PFSK-1 (cell line): ENCODE data around the gene FOXB2.

Source experiments
- POLR2AphosphoS5 ChIP-seq: IDR thresholded peaks from 2 replicates; pipeline ENCODE4 v1.6.1; 2012; ENCODE audit warnings: low read depth, mild to moderate bottlenecking, control low read depth, low read length, moderate library complexity
- REST ChIP-seq, 2 experiments: IDR thresholded peaks; 2 replicates each; pipeline versions ENCODE4 v1.6.1 to v1.8.0; 2011 to 2012; ENCODE audit warnings: low read depth in 2 of 2, low read length in 2 of 2, control low read depth in 1 of 2, inconsistent platforms in 1 of 2, mild to moderate bottlenecking in 1 of 2, moderate library complexity in 1 of 2; ENCODE audit not compliant: insufficient read depth in 1 of 2
- SIN3A ChIP-seq: IDR thresholded peaks from 2 replicates; pipeline ENCODE4 v1.6.1; 2012; ENCODE audit warnings: mild to moderate bottlenecking, low read length, moderate library complexity, borderline replicate concordance; ENCODE audit not compliant: insufficient read depth

DNA sequence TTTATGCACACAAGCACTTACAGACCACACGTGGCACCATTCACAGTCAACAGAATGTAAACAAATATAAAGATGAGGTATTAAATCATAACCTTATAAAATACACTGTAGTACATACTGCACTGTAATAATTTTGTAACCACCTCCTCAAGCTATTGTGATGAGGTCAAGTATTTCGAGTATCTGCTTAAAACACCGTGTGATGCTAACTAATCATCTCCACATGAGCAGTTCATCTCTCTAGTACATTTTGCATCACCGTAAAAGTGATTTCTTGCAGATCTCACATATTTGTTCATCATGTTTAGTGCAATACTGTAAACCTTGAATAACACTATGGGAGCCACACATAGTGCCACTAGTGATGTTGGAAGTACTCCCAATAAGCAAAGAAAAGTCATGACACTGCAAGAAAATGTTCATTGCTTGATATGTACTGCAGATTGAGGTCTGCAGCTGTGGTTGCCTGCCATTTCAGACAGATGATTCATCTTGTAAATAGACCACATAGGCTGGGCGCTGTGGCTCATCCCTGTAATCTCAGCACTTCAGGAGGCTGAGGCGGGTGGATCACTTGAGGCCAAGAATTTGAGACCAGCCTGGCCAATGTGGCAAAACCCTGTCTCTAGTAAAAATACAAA is 44.3 kb downstream of the FOXB2 start:
- TF ChIP-seq POLR2AphosphoS5 (no peak), REST (IDR thresholded peaks at IDR 0.05; ENCODE audit: insufficient read depth in 1 of 2, low read depth in 2 of 2, low read length in 2 of 2) (no peak), SIN3A (no peak)
